ENCODE data around the gene FRMD4A. TPM values are rescaled to one million over a fixed set of nuclear protein-coding genes. Genes with fewer than 3 reads are reported as not detected.
"Not testable (repeated sequence)": the region's sequence is repeated elsewhere in the genome, so short reads cannot be mapped to it uniquely, and the experiment has no call there.

Gene FRMD4A
- total RNA-seq, 1 donor from 2014 or later: 34.6 TPM

GRCh38 chr10:13960603-13961002, 370.1 kb downstream of the FRMD4A start:
- DNase-seq (ENCODE audit: low read depth): no peak
- no peak for TF ChIP-seq CTCF (conservative IDR thresholded peaks at IDR 0.05; ENCODE audit: low read depth, low read length)
- no peak overlapping the region for H3K4me3 ChIP-seq (ENCODE audit: low read depth, low read length)

- no peak for TF ChIP-seq CTCF (conservative IDR thresholded peaks at IDR 0.05; ENCODE audit: low read depth, low read length)
- DNase-seq (ENCODE audit: low read depth): no peak
These were observed 371.0 kb downstream of the FRMD4A start for GRCh38 chr10:13959443-13960359.

GRCh38 chr10:13957856-13958255, 372.9 kb downstream of the FRMD4A start:
- no peak overlapping the region for H3K4me3 ChIP-seq (ENCODE audit: low read depth, low read length)
- no peak for TF ChIP-seq CTCF (conservative IDR thresholded peaks at IDR 0.05; ENCODE audit: low read depth, low read length)
- DNase-seq (ENCODE audit: low read depth): no peak

More at GRCh38 chr10:13959443-13960359, 371.0 kb downstream of the FRMD4A start:
- no peak overlapping the region for H3K4me3 ChIP-seq (ENCODE audit: low read depth, low read length)

- no peak overlapping the region for H3K4me3 ChIP-seq (ENCODE audit: low read depth, low read length)
- TF ChIP-seq CTCF (conservative IDR thresholded peaks at IDR 0.05; ENCODE audit: low read depth, low read length): no peak
- DNase-seq (ENCODE audit: low read depth): no peak
These were observed 373.9 kb downstream of the FRMD4A start for GRCh38 chr10:13956826-13957225.

GRCh38 chr10:13955409-13956068, 375.2 kb downstream of the FRMD4A start:
- no peak for DNase-seq (ENCODE audit: low read depth)
- no peak overlapping the region for H3K4me3 ChIP-seq (ENCODE audit: low read depth, low read length)
- TF ChIP-seq CTCF (conservative IDR thresholded peaks at IDR 0.05; ENCODE audit: low read depth, low read length): no peak

- not testable (repeated sequence) for H3K4me3 ChIP-seq (ENCODE audit: low read depth, low read length); DNase-seq (ENCODE audit: low read depth)
These were observed 376.5 kb downstream of the FRMD4A start for GRCh38 chr10:13954195-13954594.

GRCh38 chr10:13953371-13953770, 377.4 kb downstream of the FRMD4A start:
- no peak for DNase-seq (ENCODE audit: low read depth)
- TF ChIP-seq CTCF (conservative IDR thresholded peaks at IDR 0.05; ENCODE audit: low read depth, low read length): no peak
- H3K4me3 ChIP-seq (ENCODE audit: low read depth, low read length): no peak overlapping the region

Data from epithelial cell of proximal tubule (primary cell).